Central memory CD8-positive, alpha-beta T cell (primary cell): ENCODE data around the gene ZBED6.
A peak's percentile ranks its signal among the peaks of the same experiment; 100 is the strongest.
"Not testable (repeated sequence)": the region's sequence is repeated elsewhere in the genome, so short reads cannot be mapped to it uniquely, and the experiment has no call there.

ENCODE experiments used
- ATAC-seq: fragments of 150-1000 bp; cut with Tn5 transposase; replicated peaks from 2 replicates; pipeline ENCODE4 v1.10.0; 2022; ENCODE audit warnings: mild to moderate bottlenecking, moderate FRiP score, moderate number of reproducible peaks; ENCODE audit not compliant: poor library complexity, severe bottlenecking; ENCODE audit errors: extremely low read depth
- DNase-seq, 2 donors: peaks; one replicate each; pipeline ENCODE4 v3.0.0; 2021; ENCODE audit warnings: low spot score in 2 of 2
- H3K27ac Mint-ChIP-seq: one replicate; pipeline ENCODE4 v1.8.0; 2022; ENCODE audit warnings: low read depth, mild to moderate bottlenecking, moderate library complexity, mixed read lengths
- H3K27me3 Mint-ChIP-seq: one replicate; pipeline ENCODE4 v1.8.0; 2022; ENCODE audit warnings: mixed read lengths
- H3K36me3 Mint-ChIP-seq: one replicate; pipeline ENCODE4 v1.8.0; 2022; ENCODE audit warnings: mild to moderate bottlenecking, moderate library complexity, mixed read lengths; ENCODE audit not compliant: insufficient read depth
- H3K4me1 Mint-ChIP-seq: one replicate; pipeline ENCODE4 v1.8.0; 2022; ENCODE audit warnings: mixed read lengths
- H3K4me3 Mint-ChIP-seq: one replicate; pipeline ENCODE4 v1.8.0; 2022; ENCODE audit warnings: mild to moderate bottlenecking, moderate library complexity, mixed read lengths
- H3K9me3 Mint-ChIP-seq: one replicate; pipeline ENCODE4 v1.8.0; 2022; ENCODE audit warnings: mixed read lengths

Gene ZBED6

GRCh38 chr1:203795441-203796235 is at the start of gene ZBED6, which contains the start of gene ZC3H11A:
Gene ZBED6, plus strand, starts transcription at chr1:203795623. Its CDS starts 1,900 bp downstream, at chr1:203797523.
Gene ZC3H11A, plus strand, starts transcription at chr1:203795623. Its CDS starts 21,448 bp downstream, at chr1:203817071.
- peak; percentile 99 for ATAC-seq
- peaks cover 47% of the 10 kb centered on the region for H3K4me1 Mint-ChIP-seq
- peak; percentile 91 to 97 for DNase-seq
- no peaks in the 10 kb centered on the region for H3K9me3 Mint-ChIP-seq
- H3K27ac Mint-ChIP-seq: peak within 1 kb of the TSS; percentile 90
- no peaks in the 10 kb centered on the region for H3K27me3 Mint-ChIP-seq
- peak within 1 kb of the TSS; percentile 91 for H3K4me3 Mint-ChIP-seq
- peaks cover 31% of the 10 kb centered on the region for H3K36me3 Mint-ChIP-seq

GRCh38 chr1:203746281-203746680 is 49.1 kb upstream of the ZBED6 start:
- ATAC-seq (no peak), DNase-seq (no peak)
- no peak overlapping the region for H3K27ac Mint-ChIP-seq
- no peaks in the 10 kb centered on the region for H3K27me3 Mint-ChIP-seq
- H3K36me3 Mint-ChIP-seq: peaks cover 13% of the 10 kb centered on the region
- no peaks in the 10 kb centered on the region for H3K9me3 Mint-ChIP-seq
- H3K4me1 Mint-ChIP-seq: peaks cover 19% of the 10 kb centered on the region
- no peak overlapping the region for H3K4me3 Mint-ChIP-seq

GRCh38 chr1:203751051-203751450 is 44.4 kb upstream of the ZBED6 start:
- no peak for DNase-seq
- H3K27me3 Mint-ChIP-seq: no peaks in the 10 kb centered on the region
- peaks cover 24% of the 10 kb centered on the region for H3K4me1 Mint-ChIP-seq
- ATAC-seq: no peak
- no peaks in the 10 kb centered on the region for H3K9me3 Mint-ChIP-seq
- H3K27ac Mint-ChIP-seq: no peak overlapping the region
- H3K4me3 Mint-ChIP-seq: no peak overlapping the region
- peaks cover 7% of the 10 kb centered on the region for H3K36me3 Mint-ChIP-seq

GRCh38 chr1:203751618-203752361 is 43.6 kb upstream of the ZBED6 start:
- ATAC-seq, H3K4me3 Mint-ChIP-seq, H3K27me3 Mint-ChIP-seq, H3K27ac Mint-ChIP-seq, H3K9me3 Mint-ChIP-seq, DNase-seq: not testable (repeated sequence)
- Mint-ChIP-seq H3K4me1 (peaks cover 31% of the 10 kb centered on the region), H3K36me3 (peaks cover 11% of the 10 kb centered on the region)

- H3K27me3 Mint-ChIP-seq: no peaks in the 10 kb centered on the region
- H3K27ac Mint-ChIP-seq: peak overlapping the region; percentile 90
- ATAC-seq (peak; percentile 30), DNase-seq (no peak)
- peaks cover 33% of the 10 kb centered on the region for H3K4me1 Mint-ChIP-seq
- H3K36me3 Mint-ChIP-seq: peaks cover 7% of the 10 kb centered on the region
- peak overlapping the region; percentile 19 for H3K4me3 Mint-ChIP-seq
- H3K9me3 Mint-ChIP-seq: no peaks in the 10 kb centered on the region
Measured at GRCh38 chr1:203754455-203754864, 41.0 kb upstream of the ZBED6 start.

- Mint-ChIP-seq H3K9me3 (no peaks in the 10 kb centered on the region), H3K27ac (peak overlapping the region; percentile 81), H3K27me3 (no peaks in the 10 kb centered on the region), H3K36me3 (peaks cover 7% of the 10 kb centered on the region), H3K4me3 (peak overlapping the region; percentile 21), H3K4me1 (peaks cover 38% of the 10 kb centered on the region)
- DNase-seq: peak in 1 of 2 donors; percentile 18
- peak; percentile 68 for ATAC-seq
Measured at GRCh38 chr1:203756036-203756435, 39.4 kb upstream of the ZBED6 start.

GRCh38 chr1:203758749-203759148 is 36.7 kb upstream of the ZBED6 start:
- H3K27me3 Mint-ChIP-seq, ATAC-seq, H3K36me3 Mint-ChIP-seq, H3K4me3 Mint-ChIP-seq, H3K9me3 Mint-ChIP-seq, H3K27ac Mint-ChIP-seq, DNase-seq: not testable (repeated sequence)
- peaks cover 45% of the 10 kb centered on the region for H3K4me1 Mint-ChIP-seq

DNA sequence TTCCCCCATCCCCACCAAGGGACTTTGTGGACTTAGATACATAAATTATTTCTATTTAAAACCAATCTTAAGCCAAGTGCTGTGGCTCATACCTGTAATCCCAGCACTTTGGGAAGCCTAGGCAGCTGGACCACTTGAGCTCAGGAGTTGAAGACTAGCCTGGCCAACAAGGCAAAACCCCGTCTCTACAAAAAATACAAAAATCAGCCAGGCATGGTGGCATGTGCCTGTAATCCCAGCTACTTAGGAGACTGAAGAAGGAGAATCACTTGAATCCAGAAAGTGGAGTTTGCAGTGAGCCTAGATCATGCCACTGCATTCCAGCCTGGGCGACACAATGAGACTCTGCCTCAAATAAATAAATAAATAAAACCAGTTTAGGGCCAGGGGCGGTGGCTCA is 34.9 kb upstream of the ZBED6 start:
- no peak for ATAC-seq
- Mint-ChIP-seq H3K27ac (no peak overlapping the region), H3K27me3 (no peaks in the 10 kb centered on the region), H3K36me3 (peaks cover 17% of the 10 kb centered on the region), H3K4me3 (no peak overlapping the region), H3K4me1 (peaks cover 51% of the 10 kb centered on the region), H3K9me3 (no peaks in the 10 kb centered on the region)
- no peak for DNase-seq

DNA sequence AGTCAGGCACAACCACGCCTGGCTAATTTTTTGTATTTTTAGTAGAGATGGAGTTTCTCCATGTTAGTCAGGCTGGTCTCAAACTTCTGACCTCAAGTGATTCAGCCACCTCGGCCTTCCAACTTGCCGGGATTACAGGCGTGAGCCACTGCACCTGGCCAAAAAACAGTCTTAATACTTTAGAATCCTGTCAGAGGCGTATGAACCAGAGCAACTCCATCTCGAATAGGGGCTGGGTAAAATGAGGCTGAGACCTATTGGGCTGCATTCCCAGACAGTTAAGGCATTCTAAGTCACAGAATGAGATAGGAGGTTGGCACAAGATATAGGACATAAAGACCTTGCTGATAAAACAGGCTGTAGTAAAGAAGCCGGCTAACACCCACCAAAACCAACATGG is 33.5 kb upstream of the ZBED6 start:
- not testable (repeated sequence) for H3K4me3 Mint-ChIP-seq
- peaks cover 12% of the 10 kb centered on the region for H3K36me3 Mint-ChIP-seq

DNA sequence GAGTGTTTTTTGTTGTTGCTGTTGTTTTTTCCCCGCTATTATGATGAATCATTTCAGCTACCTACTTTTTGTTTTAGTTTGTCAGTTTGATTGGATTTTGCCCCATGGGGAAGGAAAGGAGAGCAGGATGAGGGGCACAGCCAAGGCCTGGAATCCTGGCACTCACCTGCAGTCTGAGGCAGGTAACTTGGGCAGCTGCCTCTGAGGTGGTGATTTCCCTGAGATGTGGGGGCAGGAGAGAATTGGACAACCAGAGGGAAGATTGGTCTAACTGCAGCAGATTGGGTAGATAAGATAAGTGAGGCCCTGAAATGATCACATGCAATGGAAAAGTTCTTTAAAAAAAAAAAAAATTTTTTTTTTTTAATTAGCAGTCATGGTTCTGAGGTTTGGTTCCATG is 31.9 kb upstream of the ZBED6 start:
- H3K36me3 Mint-ChIP-seq: peaks cover 18% of the 10 kb centered on the region
- no peaks in the 10 kb centered on the region for H3K27me3 Mint-ChIP-seq
- DNase-seq (no peak), ATAC-seq (no peak)
- no peaks in the 10 kb centered on the region for H3K9me3 Mint-ChIP-seq
- peak overlapping the region; percentile 90 for H3K27ac Mint-ChIP-seq
- peak overlapping the region; percentile 93 for H3K4me3 Mint-ChIP-seq
- H3K4me1 Mint-ChIP-seq: peaks cover 52% of the 10 kb centered on the region

More for the DNA sequence above, 33.5 kb upstream of the ZBED6 start:
- DNase-seq, ATAC-seq, H3K9me3 Mint-ChIP-seq, H3K27ac Mint-ChIP-seq, H3K27me3 Mint-ChIP-seq: not testable (repeated sequence)
- H3K4me1 Mint-ChIP-seq: peaks cover 42% of the 10 kb centered on the region

DNA sequence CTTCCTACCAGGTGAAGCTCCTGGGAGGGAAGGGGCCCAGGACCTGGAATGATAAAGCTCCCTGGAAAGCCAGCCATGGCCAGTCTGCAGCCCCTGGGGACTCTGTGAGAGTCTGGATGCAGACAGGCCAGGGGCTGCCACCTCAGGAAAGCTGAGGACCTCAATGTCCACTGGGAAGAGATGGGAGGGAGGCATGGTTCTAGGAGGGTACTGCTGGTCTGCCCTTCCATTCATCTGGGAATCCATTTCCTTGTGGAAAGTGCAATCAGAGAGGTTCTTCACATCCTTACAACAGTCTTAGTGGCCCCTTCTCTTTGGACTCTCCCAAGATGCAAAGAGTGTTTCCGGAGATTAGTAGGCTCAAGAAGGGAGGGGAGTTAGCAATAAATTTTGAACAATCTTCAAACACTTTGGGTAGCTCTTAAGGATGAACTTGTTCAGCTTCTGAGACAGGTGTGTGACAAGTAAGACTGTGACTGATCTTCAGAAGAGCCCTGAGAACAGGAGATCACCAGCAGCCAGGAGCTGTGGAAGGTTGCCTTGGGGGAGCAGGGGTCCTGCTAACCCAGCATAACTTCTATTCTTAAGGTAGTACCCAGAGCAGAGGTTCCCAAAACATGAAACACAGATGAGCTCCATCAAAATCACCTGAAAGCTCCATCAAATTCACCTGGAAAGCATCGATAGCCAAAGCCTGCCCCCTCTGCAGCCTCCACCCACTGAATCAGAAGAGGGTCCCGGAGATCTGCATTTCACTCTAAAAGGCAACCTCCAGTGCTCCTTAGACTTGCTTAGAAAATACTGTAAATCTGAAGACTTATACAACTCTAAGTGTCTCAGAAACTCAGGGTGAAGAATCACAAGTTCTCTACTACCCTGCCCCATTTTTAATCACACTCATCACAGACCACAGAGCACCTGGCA is 31.1 kb upstream of the ZBED6 start:
- ATAC-seq: no peak
- Mint-ChIP-seq H3K27ac (peak overlapping the region; percentile 90), H3K27me3 (no peaks in the 10 kb centered on the region), H3K4me3 (peak overlapping the region; percentile 93), H3K4me1 (peaks cover 61% of the 10 kb centered on the region), H3K36me3 (peaks cover 19% of the 10 kb centered on the region), H3K9me3 (no peaks in the 10 kb centered on the region)
- DNase-seq: no peak
